ENCODE measurements around the gene SIAH3. TPM values are rescaled to one million over a fixed set of nuclear protein-coding genes. Genes with fewer than 3 reads are reported as not detected.

The SIAH3 gene
- total and polyA plus RNA-seq, 9 of the 15 experiments (the other 6 are each of a cell fraction or from before 2014, with no cell fraction given): not detected

- no TSS peak for BruUV-seq (replicated peaks)
- FAIRE-seq: no peak
- Histone ChIP-seq H3K36me3 (ENCODE audit: control insufficient read depth, insufficient read depth, low read length) (no peaks in the 10 kb centered on the region), H3K4me1 (replicated peaks in 1 of 2; ENCODE audit: control insufficient read depth in 2 of 2, insufficient read depth in 2 of 2, low read length in 2 of 2) (no peaks in the 10 kb centered on the region), H2AFZ (ENCODE audit: low read depth, low read length) (no peak overlapping the region), H3K27me3 (ENCODE audit: control insufficient read depth in 2 of 2, insufficient read depth in 2 of 2, low read length in 2 of 2) (peaks cover 0 to 2% of the 10 kb centered on the region in 2 experiments; a peak in 1 of 5 replicates), H3K27ac (ENCODE audit: extremely low read depth, low read depth, low read length) (no peak overlapping the region), H3K4me2 (ENCODE audit: insufficient read depth, low read length) (no peak overlapping the region), H4K20me1 (replicated peaks; ENCODE audit: control insufficient read depth, insufficient read depth, low read length) (no peaks in the 10 kb centered on the region), H3K9me3 (replicated peaks; ENCODE audit: control insufficient read depth, insufficient read depth, low read depth, low read length) (no peaks in the 10 kb centered on the region), H3K4me3 (no peak overlapping the region), H3K9ac (ENCODE audit: insufficient read depth in 1 of 2, low read depth in 2 of 2, low read length in 2 of 2) (no peak overlapping the region), H3K79me2 (ENCODE audit: control insufficient read depth, insufficient read depth, low read length) (no peaks in the 10 kb centered on the region), H3K9me1 (ENCODE audit: control insufficient read depth, insufficient read depth, low read length) (no peaks in the 10 kb centered on the region)
- DNase-seq (ENCODE audit: extremely low read depth in 1 of 4, low spot score in 3 of 4): no peak
- intact Hi-C loops (cut with micrococcal nuclease): no loop called here
- POLR2A ChIA-PET: interaction anchor here (0.9 kb wide), 1 partner anchor 59 kb away, joined by 3 read pairs; no protein-coding TSS in a partner anchor
- WGBS (ENCODE audit: insufficient coverage, low coverage, missing lambda C conversion rate): 6% methylated on average over 3 of the region's 5 CpGs
- ATAC-seq: no peak
- CTCF ChIA-PET (ENCODE audit: low intra/inter-chr PET ratio): no interaction called here
- in situ Hi-C loops (cut with MboI): no loop called here
- TF ChIP-seq PREB (CRISPR knock-in tag; IDR thresholded peaks at IDR 0.05): no peak
- no peak for TF ChIP-seq ZEB2 (IDR thresholded peaks at IDR 0.05)
- no peak for TF ChIP-seq HES1 (IDR thresholded peaks at IDR 0.05; ENCODE audit: low read depth)
- no peak for TF ChIP-seq ATF1 (CRISPR knock-in tag; IDR thresholded peaks at IDR 0.05)
- TF ChIP-seq ATF1 (tag; IDR thresholded peaks at IDR 0.05): no peak
- TF ChIP-seq CREB1 (IDR thresholded peaks at IDR 0.05): no peak
- no peak for TF ChIP-seq CREB1 (CRISPR knock-in tag; IDR thresholded peaks at IDR 0.05)
- TF ChIP-seq ZNF586 (CRISPR knock-in tag; conservative IDR thresholded peaks at IDR 0.05): no peak
- no peak for TF ChIP-seq ZNF184 (CRISPR knock-in tag; IDR thresholded peaks at IDR 0.05)
- TF ChIP-seq FOXM1 (IDR thresholded peaks at IDR 0.05; ENCODE audit: low read depth): no peak
- TF ChIP-seq FOXM1 (CRISPR knock-in tag; IDR thresholded peaks at IDR 0.05; ENCODE audit: low read depth): no peak
- no peak for TF ChIP-seq ESRRB (CRISPR knock-in tag; IDR thresholded peaks at IDR 0.05; ENCODE audit: borderline replicate concordance)
- TF ChIP-seq FIP1L1 (IDR thresholded peaks at IDR 0.05; ENCODE audit: low read depth, low read length, poor library complexity, severe bottlenecking): no peak
- TF ChIP-seq POLR2AphosphoS5 (IDR thresholded peaks at IDR 0.05; ENCODE audit: control insufficient read depth, insufficient read depth, low read depth, low read length): no peak
- TF ChIP-seq REST (IDR thresholded peaks at IDR 0.05; ENCODE audit: borderline replicate concordance): no peak
- TF ChIP-seq REST (CRISPR knock-in tag; IDR thresholded peaks at IDR 0.05; ENCODE audit: low read depth): no peak
- no peak for TF ChIP-seq CBFA2T3 (IDR thresholded peaks at IDR 0.05)
These were observed 8.7 kb upstream of the SIAH3 start for GRCh38 chr13:45860240-45860639.
